ENCODE measurements around the gene WDR90.

GRCh38 chr16:645852-646678 lies 3.1 kb upstream of the WDR90 start:
- TF ChIP-seq, protein P1, sequence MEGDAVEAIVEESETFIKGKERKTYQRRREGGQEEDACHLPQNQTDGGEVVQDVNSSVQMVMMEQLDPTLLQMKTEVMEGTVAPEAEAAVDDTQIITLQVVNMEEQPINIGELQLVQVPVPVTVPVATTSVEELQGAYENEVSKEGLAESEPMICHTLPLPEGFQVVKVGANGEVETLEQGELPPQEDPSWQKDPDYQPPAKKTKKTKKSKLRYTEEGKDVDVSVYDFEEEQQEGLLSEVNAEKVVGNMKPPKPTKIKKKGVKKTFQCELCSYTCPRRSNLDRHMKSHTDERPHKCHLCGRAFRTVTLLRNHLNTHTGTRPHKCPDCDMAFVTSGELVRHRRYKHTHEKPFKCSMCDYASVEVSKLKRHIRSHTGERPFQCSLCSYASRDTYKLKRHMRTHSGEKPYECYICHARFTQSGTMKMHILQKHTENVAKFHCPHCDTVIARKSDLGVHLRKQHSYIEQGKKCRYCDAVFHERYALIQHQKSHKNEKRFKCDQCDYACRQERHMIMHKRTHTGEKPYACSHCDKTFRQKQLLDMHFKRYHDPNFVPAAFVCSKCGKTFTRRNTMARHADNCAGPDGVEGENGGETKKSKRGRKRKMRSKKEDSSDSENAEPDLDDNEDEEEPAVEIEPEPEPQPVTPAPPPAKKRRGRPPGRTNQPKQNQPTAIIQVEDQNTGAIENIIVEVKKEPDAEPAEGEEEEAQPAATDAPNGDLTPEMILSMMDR (conservative IDR thresholded peaks at IDR 0.05; ENCODE audit: low read depth, low read length), result no peak
- no peak for TF ChIP-seq EZH2 (IDR thresholded peaks at IDR 0.05; ENCODE audit: borderline replicate concordance, low read depth, low read length, poor library complexity, severe bottlenecking)
